TTC549 (cell line): Measurements from ENCODE around the gene DLX1.
A peak's percentile ranks its signal among the peaks of the same experiment; 100 is the strongest.
"Not testable (repeated sequence)": the region's sequence is repeated elsewhere in the genome, so short reads cannot be mapped to it uniquely, and the experiment has no call there.

Experiments used
- FAIRE-seq: peaks from 2 replicates; lab custom pipeline; 2012; peaks lifted over from hg19 to GRCh38; lab: Jason Lieb, UNC

The DLX1 gene

DNA sequence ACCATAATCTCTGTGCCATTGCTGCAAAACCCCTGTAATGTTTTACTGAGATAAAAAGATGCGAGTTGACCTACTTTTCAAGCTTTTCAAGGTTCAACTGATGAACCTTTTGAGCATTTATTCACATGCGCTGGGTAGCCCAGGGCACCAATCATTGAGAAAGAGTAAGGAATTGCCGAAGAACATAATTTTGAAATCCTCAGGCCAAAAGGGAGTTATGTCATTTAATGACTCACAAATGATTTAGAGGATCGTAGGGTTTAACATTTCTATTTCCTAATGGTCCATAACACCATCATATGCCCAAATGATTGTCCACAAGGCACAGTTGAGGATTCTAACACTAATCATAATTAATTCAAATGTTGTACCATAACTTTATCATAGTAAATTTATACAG lies 20.2 kb upstream of the DLX1 start:
- no peak for FAIRE-seq

- no peak for FAIRE-seq
Observed at GRCh38 chr2:172066394-172066886, 18.9 kb upstream of the DLX1 start.

DNA sequence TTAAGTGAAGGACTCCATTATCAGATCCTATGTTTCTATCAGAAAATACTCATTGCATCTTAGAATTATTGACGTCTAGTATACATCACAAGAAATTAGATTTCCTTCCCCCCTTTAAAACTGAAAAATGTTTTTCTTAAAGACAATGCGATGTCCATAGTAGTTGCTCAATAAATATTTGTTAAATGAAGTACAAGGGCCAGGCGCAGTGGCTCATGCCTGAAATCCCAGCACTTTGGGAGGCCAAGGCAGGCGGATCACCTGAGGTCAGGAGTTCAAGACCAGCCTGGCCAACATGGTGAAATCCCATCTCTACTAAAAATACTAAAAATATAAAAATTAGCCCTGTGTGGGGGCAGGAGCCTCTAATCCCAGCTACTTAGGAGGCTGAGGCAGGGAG lies 17.4 kb upstream of the DLX1 start:
- FAIRE-seq = not testable (repeated sequence)

DNA sequence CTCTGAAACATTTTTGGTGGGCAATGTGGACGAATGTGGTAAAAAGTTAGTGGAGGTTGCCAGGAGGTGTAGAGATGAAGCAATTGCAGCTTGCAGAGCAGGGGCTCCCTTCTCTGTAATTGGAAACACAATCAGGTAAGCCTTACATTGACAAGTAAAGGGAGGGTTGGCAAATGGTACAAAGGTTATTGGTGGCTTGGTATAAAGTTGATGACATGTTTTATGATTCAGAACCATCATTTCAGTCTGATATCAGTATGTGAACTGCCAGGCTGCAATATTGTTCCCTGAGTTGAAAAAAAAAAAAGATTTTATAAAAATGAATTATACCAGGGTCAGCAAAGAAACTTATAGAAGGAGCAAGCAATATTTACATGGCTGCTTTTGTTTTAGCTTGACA lies 14.4 kb upstream of the DLX1 start:
- FAIRE-seq = no peak

- FAIRE-seq = no peak
Observed at GRCh38 chr2:172072303-172072702, 13.0 kb upstream of the DLX1 start.

DNA sequence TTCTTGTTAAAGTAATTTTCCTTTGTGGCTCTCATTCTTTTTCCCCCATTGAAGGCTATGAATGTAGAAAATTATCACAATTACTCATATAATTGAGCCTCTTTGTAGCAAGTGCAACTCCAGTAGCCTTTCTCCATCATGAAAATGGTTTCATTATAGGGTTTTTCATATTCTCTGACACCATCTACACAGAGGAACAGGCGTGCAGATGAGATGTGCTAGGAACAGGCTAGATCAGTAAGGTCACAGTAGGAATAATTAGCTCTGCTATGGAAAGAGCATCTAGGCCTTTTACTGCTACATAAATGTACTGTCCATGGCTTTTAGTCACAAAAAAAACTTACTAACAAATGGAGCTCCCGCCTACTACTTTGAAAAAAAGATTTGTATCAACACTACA lies 12.6 kb upstream of the DLX1 start:
- FAIRE-seq = no peak

GRCh38 chr2:172073518-172073917 lies 11.8 kb upstream of the DLX1 start:
- peak; percentile 92 for FAIRE-seq

DNA sequence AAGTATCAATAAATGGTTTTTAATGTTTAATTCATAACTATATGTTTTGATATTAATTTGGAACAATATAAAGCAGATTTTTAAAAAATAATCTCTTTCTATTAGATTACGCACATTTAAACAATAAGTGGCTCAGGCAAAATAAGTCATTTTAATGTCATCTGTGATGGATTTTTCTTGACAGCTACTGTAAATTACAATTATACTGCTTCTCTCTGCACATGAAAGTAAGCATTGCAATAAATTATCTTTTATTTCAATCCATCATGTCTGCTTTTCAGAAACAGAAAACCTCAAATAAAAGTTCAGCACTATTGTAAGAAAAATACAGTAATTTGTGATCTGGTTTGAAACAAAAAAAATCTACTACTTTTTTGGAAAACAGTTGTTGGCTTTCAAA lies 11.1 kb upstream of the DLX1 start:
- no peak for FAIRE-seq

DNA sequence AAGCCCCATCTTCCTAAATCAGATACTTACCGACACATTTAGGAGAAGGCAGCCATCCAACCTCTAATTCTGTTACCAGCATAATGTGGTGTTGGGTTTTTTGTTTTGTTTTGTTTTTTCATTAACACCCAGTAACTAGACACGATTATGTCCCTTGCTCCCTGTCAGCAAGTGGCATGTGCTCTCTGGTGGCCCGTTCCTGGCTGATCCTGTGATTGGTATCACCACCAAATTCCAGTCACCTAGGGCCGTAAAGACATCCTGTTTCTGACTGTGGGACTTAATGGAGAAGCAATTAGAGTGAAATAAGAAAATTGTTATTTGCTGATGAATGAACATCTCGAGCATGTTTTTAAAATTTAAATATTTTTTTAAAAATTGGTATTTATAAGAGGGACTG lies 5.9 kb upstream of the DLX1 start:
- no peak for FAIRE-seq

DNA sequence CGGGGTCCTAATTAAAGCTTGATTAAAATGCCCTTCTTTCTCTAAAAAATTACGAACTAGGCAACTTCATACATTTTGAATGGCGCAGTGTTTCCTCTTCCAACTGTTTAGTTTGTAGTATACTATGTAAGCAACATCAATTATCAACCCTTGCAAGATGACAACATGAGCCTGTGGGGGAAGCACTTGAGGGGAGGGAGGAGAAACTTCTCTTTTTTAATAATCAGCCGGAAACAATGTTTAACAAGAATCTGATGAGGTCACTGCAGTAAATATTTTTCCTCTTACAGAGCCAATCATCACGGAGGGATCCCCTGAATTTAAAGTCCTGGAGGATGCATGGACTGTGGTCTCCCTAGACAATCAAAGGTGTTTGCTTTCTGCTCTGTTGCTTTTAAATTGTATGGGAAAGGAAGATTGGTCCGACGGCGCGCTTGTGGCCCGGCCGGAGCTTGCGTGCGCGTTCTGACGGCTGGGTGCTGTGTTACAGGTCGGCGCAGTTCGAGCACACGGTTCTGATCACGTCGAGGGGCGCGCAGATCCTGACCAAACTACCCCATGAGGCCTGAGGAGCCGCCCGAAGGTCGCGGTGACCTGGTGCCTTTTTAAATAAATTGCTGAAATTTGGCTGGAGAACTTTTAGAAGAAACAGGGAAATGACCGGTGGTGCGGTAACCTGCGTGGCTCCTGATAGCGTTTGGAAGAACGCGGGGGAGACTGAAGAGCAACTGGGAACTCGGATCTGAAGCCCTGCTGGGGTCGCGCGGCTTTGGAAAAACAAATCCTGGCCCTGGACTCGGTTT lies 5.3 kb upstream of the DLX1 start:
- no peak for FAIRE-seq

GRCh38 chr2:172080641-172081220 lies 4.6 kb upstream of the DLX1 start:
- no peak for FAIRE-seq

- no peak for FAIRE-seq
Observed at GRCh38 chr2:172081221-172082022, 3.9 kb upstream of the DLX1 start.

- FAIRE-seq = no peak
Observed at GRCh38 chr2:172082105-172082943, 3.0 kb upstream of the DLX1 start.

GRCh38 chr2:172082944-172083627 lies 2.2 kb upstream of the DLX1 start:
- no peak for FAIRE-seq

DNA sequence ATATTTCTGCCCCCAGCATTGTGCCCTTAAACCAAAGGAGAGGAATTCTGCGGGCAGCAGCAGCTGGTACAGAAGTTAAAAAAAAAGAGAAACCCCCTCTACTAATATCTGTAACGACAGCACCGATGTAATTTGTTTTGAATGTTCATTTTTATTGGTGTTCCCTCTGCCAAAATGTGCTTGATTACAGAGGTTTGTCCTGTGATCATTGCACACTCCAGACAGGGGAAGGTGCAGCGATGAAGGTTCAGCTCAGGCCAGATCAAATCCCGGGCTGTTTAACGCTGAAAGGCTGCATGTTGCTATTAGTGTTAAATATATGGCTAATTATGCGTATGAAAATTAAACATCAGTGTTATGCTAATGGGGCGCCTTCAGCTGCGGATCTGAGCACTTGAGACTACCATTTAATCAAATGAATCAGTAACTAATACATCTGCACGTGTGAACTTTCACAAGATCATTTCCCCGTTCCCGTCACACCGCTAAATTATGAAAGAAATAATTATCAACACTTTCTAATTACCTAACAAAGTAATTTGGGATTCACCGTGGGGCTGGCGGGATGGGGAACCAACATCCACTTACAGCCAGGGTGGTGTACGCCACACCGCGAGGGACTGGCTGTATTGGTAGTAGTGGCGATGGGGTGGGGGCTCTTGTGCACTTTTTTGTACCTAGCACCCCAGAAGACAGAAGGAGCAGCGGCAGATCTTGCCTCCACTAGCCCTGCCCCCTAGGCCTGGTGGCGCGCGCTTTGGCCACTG lies 1.5 kb upstream of the DLX1 start:
- no peak for FAIRE-seq

GRCh38 chr2:172084395-172084644 lies 987 bp upstream of the DLX1 start:
- no peak for FAIRE-seq

DNA sequence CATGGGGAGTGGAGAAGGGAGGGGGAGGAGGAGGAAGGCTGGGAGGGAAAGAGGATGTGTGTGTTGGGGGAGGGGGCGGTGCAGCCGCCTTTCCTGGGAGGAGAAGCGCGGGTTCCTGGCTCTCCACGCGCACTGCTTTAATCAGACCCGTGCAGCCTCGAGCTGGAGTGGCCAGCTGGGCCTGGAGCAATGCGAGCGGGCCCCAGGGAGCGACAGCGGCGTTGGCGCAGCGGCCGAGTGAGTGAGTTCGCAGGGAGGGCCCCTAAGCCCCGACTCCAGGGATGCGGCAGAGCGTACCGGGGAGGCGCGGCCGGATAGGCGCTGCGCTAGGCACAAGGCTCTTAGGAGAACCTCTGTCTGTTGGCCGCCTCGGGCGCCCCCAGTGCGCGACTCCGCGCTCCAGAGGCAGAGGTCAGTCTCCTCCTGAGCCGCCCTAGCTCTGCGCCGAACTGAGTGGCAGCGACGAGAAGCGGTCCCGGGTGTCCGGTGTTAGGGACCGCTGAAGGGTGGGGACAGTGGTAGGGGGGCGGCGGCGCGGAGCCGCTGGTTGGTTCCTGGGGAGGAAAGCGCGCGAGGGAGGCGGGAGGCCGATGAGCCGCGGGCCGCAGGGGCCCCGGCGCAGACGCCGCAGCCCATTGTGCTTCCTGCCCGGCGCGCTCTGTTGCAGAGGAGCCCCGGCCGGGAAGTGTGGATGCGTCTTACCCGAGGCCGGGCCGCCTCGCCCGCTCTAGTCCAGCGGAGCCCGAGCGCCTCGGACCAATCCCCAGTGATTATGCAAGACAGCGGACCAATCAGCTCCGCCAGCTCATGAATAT lies 455 bp upstream of the DLX1 start:
- peak; percentile 88 for FAIRE-seq

DNA sequence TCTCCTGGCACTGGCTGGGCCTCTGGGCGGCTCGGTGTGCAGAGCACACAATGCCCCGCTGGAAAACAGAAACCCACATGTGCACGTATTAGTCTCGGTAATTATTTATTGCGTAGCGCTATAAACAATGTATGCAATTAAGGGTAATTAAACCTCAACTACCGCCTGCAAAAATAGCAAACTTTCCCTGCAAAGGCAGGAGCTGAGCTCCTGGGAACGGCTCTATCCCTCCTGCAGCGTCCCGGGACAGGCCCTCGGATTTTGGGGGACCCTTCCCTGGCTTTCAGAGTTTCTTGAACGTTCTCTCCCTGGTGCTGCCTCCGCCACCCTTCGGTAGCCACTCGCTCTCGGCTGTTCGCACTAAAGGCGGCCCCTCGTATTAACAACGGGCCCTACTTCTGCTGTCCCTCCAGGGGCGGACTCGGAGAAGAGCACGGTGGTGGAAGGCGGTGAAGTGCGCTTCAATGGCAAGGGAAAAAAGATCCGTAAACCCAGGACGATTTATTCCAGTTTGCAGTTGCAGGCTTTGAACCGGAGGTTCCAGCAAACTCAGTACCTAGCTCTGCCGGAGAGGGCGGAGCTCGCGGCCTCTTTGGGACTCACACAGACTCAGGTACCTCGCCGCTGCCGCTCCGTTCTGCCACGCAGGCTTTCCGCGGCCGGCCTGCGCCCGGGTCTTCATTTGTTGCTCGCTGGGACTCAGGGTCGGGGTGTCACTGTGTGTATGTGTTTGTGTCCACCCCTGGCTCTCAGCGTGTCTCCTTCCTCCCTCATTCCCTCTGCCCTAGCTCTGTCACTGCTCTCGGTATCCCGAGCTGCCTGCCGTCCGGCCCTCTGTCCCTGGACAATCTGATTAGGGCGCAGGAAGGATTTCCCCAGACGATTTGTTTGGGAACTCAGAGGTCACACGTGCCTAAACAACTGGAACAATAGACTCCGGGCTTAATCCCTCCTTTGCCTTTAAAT lies 1.2 kb downstream of the DLX1 start:
- no peak for FAIRE-seq

- no peak for FAIRE-seq
Observed at GRCh38 chr2:172087207-172087779, 2.0 kb downstream of the DLX1 start.
